Activated B cell treated with CpG ODN at 0.5 μM for 24 hours (primary cell): Measurements from ENCODE around the gene COLEC11. TPM values are rescaled to one million over a fixed set of nuclear protein-coding genes. Genes with fewer than 3 reads are reported as not detected.

Experiments used
- ATAC-seq: fragments of 200-7000 bp; cut with Tn5 transposase; one replicate; pipeline ENCODE4 v1.10.0; 2021; ENCODE audit warnings: low read depth, mild to moderate bottlenecking, moderate library complexity
- CTCF ChIA-PET: fragments of 350-600 bp; sonication (Branson Sonifier 250); formaldehyde crosslinking; loops from one replicate; lab custom pipeline; 2021; ENCODE audit warnings: antibody characterized with exemption; lab: Charles Lee
- POLR2A ChIA-PET: fragments of 350-600 bp; sonication (Branson Sonifier 250); formaldehyde crosslinking; loops from one replicate; lab custom pipeline; 2021; ENCODE audit warnings: antibody characterized with exemption; lab: Charles Lee
- DNase-seq: peaks from one replicate; pipeline ENCODE4 v3.0.0; 2022
- H3K27ac Mint-ChIP-seq: one replicate; pipeline ENCODE4 v1.8.0; 2020; ENCODE audit warnings: mixed read lengths
- H3K27me3 Mint-ChIP-seq: one replicate; pipeline ENCODE4 v1.8.0; 2021; ENCODE audit warnings: mixed read lengths
- H3K36me3 Mint-ChIP-seq: one replicate; pipeline ENCODE4 v1.8.0; 2021; ENCODE audit warnings: low read depth, mixed read lengths
- H3K4me1 Mint-ChIP-seq: one replicate; pipeline ENCODE4 v1.8.0; 2021; ENCODE audit warnings: mixed read lengths
- H3K4me3 Mint-ChIP-seq: one replicate; pipeline ENCODE4 v1.8.0; 2020; ENCODE audit warnings: mild to moderate bottlenecking, mixed read lengths
- H3K9me3 Mint-ChIP-seq: one replicate; pipeline ENCODE4 v1.8.0; 2020; ENCODE audit warnings: mixed read lengths
- intact Hi-C: fragments of 100-400 bp; cut with micrococcal nuclease; formaldehyde crosslinking; loops from one replicate; pipeline ENCODE4 v1.15.1; 2024
- total RNA-seq: library from RNA; stranded (reverse); gene quantifications from 2 replicates; pipeline ENCODE4 v1.2.3, GENCODE V29; 2022
- TF ChIP-seq, protein P1 (sequence below): fragments of 200-600 bp; IDR thresholded peaks from one replicate; pipeline ENCODE4 v1.8.0; 2022; ENCODE audit warnings: antibody characterized with exemption, mild to moderate bottlenecking

Gene COLEC11
- total RNA-seq, 1 donor from 2014 or later, result not detected

DNA sequence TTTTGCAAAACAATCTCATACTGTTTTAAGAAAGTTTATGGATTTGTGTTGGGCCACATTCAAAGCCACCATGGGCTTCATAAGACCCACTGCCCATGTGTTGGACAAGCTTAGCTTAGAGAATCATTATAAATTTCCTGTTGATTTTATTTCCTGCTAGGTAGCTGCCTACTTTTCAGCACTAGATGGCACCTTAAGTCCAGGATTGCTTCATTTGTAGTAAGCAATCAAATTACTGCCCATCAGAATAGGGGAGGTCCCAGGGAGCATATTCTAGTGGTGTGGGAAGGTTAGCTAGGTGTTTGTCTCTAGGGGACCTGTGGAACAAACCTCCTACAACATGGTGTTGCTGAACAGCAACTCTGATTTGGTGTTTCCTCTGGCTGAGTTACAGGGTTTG is 97.5 kb downstream of the COLEC11 start:
- intact Hi-C loops, result no loop called here
- Mint-ChIP-seq H3K4me3 (no peak overlapping the region), H3K27me3 (peaks cover 13% of the 10 kb centered on the region), H3K4me1 (no peaks in the 10 kb centered on the region), H3K36me3 (no peaks in the 10 kb centered on the region), H3K27ac (no peak overlapping the region), H3K9me3 (peaks cover 2% of the 10 kb centered on the region)
- ATAC-seq (no peak), DNase-seq (no peak)
- ChIA-PET CTCF (no interaction called here), POLR2A (no interaction called here)
- TF ChIP-seq, protein P1, sequence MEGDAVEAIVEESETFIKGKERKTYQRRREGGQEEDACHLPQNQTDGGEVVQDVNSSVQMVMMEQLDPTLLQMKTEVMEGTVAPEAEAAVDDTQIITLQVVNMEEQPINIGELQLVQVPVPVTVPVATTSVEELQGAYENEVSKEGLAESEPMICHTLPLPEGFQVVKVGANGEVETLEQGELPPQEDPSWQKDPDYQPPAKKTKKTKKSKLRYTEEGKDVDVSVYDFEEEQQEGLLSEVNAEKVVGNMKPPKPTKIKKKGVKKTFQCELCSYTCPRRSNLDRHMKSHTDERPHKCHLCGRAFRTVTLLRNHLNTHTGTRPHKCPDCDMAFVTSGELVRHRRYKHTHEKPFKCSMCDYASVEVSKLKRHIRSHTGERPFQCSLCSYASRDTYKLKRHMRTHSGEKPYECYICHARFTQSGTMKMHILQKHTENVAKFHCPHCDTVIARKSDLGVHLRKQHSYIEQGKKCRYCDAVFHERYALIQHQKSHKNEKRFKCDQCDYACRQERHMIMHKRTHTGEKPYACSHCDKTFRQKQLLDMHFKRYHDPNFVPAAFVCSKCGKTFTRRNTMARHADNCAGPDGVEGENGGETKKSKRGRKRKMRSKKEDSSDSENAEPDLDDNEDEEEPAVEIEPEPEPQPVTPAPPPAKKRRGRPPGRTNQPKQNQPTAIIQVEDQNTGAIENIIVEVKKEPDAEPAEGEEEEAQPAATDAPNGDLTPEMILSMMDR, result no peak

Other genes with a start within 250 kb of the COLEC11 start
- gene EIPR1, start 217.3 kb upstream of the COLEC11 start, total RNA-seq, result 36.3 and 38.0 TPM in 2 replicates
- 95.4 and 104 TPM in 2 replicates for gene TRAPPC12, start 215.4 kb upstream of the COLEC11 start, total RNA-seq
- 19.2 and 20.5 TPM in 2 replicates for gene ADI1, start 75.6 kb upstream of the COLEC11 start, total RNA-seq
- 27.4 and 28.5 TPM in 2 replicates for gene RNASEH1, start 36.8 kb upstream of the COLEC11 start, total RNA-seq
- gene RPS7, start 19.9 kb upstream of the COLEC11 start, total RNA-seq, result 2,155 and 2,436 TPM in 2 replicates
- not detected in 2 replicates for gene ALLC, start 63.1 kb downstream of the COLEC11 start, total RNA-seq
- gene DCDC2C, start 108.5 kb downstream of the COLEC11 start, total RNA-seq, result not detected in 2 replicates